ENCODE results near the gene CTF1. TPM values are rescaled to one million over a fixed set of nuclear protein-coding genes. Genes with fewer than 3 reads are reported as not detected.
A peak's percentile ranks its signal among the peaks of the same experiment; 100 is the strongest.
"Not testable (repeated sequence)": the region's sequence is repeated elsewhere in the genome, so short reads cannot be mapped to it uniquely, and the experiment has no call there.

CTF1 gene
- total and polyA plus RNA-seq, 12 donors = 6.5 to 28.2 (median 17.8) TPM

- Histone ChIP-seq H3K4me3 (no peak overlapping the region), H3K36me3 (peaks cover 0 to 73% (median 14%) of the 10 kb centered on the region in 9 donors), H3K27me3 (no peaks in the 10 kb centered on the region), H3K4me1 (peaks cover 0 to 14% (median 0%) of the 10 kb centered on the region in 9 donors), H3K27ac (peak overlapping the region in 9 of 10 donors; percentile 6 to 70 (median 66)), H3K9me3 (no peaks in the 10 kb centered on the region)
- WGBS, 2 donors = 46 to 52% methylated on average over 12 of the region's 12 CpGs
- intact Hi-C loops (cut with DNase I) = no loop called here
- TF ChIP-seq, protein P1, sequence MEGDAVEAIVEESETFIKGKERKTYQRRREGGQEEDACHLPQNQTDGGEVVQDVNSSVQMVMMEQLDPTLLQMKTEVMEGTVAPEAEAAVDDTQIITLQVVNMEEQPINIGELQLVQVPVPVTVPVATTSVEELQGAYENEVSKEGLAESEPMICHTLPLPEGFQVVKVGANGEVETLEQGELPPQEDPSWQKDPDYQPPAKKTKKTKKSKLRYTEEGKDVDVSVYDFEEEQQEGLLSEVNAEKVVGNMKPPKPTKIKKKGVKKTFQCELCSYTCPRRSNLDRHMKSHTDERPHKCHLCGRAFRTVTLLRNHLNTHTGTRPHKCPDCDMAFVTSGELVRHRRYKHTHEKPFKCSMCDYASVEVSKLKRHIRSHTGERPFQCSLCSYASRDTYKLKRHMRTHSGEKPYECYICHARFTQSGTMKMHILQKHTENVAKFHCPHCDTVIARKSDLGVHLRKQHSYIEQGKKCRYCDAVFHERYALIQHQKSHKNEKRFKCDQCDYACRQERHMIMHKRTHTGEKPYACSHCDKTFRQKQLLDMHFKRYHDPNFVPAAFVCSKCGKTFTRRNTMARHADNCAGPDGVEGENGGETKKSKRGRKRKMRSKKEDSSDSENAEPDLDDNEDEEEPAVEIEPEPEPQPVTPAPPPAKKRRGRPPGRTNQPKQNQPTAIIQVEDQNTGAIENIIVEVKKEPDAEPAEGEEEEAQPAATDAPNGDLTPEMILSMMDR (IDR thresholded peaks at IDR 0.05) = no peak
- DNase-seq = no peak
- ATAC-seq = peak in 2 of 8 donors; percentile 8 to 24
Observed at GRCh38 chr16:30931068-30931650, 34.7 kb downstream of the CTF1 start.

DNA sequence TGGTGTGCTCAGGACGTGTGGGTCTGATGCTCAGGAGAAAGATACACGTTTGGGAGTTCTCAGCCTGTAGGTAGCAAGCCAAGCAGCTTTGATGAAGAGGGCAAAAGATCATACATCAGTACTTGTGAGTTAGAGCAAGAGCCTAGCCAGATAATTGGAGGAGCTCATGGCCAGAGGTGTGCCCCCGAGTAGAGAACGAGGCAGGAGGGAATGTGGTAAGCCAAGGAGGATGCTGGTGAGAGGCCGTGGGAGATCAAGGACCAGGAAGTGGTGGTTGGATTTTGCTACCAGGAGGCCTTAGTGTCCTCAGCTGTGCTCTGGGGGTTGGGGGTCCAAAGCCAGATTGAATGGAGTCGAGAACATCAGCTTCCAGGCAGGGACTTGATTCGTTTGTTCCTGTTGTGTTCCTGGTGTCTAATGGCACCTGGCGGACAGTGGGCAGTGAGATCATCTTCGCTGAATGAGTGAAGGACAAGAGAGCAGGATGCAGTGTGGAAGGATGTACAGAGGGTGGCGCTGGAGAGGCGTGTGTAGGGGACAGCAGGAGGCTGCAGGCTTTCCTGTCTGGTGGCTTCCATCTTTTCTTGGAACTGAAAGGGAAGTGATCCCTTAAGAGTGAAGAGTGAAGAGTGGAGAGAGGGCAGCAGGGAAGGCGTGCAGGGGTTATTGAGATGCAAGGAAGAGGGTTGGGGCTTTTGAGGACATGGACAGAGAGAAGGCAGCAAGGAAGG, 38.6 kb downstream of the CTF1 start:
- DNase-seq (no peak), ATAC-seq (peak in 4 of 8 donors; percentile 14 to 54 (median 30))
- intact Hi-C loops (cut with DNase I) = no loop called here
- no peaks in the 10 kb centered on the region for H3K9me3 ChIP-seq
- no peak overlapping the region for H3K4me3 ChIP-seq
- peaks cover 0 to 68% (median 14%) of the 10 kb centered on the region in 9 donors for H3K36me3 ChIP-seq
- TF ChIP-seq, protein P1 (IDR thresholded peaks at IDR 0.05) = peak in 7 of 9 donors; percentile 38 to 65 (median 48)
- no peaks in the 10 kb centered on the region for H3K27me3 ChIP-seq
- no peak overlapping the region for H3K27ac ChIP-seq
- H3K4me1 ChIP-seq = peaks cover 0 to 17% (median 0%) of the 10 kb centered on the region in 9 donors
- WGBS, 2 donors = 66 to 68% methylated on average over 12 of the region's 12 CpGs

DNA sequence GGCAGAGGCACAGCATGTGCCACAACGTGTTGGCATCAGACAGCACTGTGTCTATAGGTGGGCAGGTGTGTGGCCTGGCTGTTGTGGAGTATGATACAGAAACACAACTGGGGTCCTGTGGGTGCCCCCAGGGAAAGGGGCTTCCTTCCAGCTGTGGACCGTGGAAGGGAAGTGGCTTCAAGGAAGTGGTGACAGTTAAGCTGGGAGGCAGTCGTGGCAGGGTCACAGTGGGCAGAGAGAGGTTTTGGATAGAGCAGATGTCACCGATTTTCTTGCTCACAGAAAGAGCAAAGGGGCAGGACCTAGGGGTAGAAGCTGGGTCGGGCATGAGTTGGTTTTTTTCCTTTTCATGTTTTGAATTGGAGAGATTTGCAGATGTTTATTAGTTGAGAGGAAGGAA, 41.3 kb downstream of the CTF1 start:
- H3K36me3 ChIP-seq = peaks cover 0 to 59% (median 3%) of the 10 kb centered on the region in 9 donors
- no peaks in the 10 kb centered on the region for H3K9me3 ChIP-seq
- H3K4me3 ChIP-seq = no peak overlapping the region
- TF ChIP-seq, protein P1 (IDR thresholded peaks at IDR 0.05) = no peak
- ATAC-seq = no peak
- H3K27me3 ChIP-seq = no peaks in the 10 kb centered on the region
- peak overlapping the region in 3 of 10 donors; percentile 20 to 29 (median 20) for H3K27ac ChIP-seq
- 49 to 58% methylated on average over 5 of the region's 5 CpGs for WGBS, 2 donors
- H3K4me1 ChIP-seq = peaks cover 0 to 28% (median 8%) of the 10 kb centered on the region in 9 donors
- intact Hi-C loops (cut with DNase I) = no loop called here
- no peak for DNase-seq

GRCh38 chr16:30939571-30939970, 43.2 kb downstream of the CTF1 start:
- intact Hi-C loops (cut with DNase I); DNase-seq; ATAC-seq; H3K27me3 ChIP-seq; H3K4me3 ChIP-seq; H3K9me3 ChIP-seq; H3K27ac ChIP-seq: not testable (repeated sequence)
- Histone ChIP-seq H3K4me1 (peaks cover 0 to 28% (median 8%) of the 10 kb centered on the region in 9 donors), H3K36me3 (peaks cover 0 to 61% (median 0%) of the 10 kb centered on the region in 9 donors)
- WGBS, 2 donors = 94 to 95% methylated on average over 8 of the region's 8 CpGs
